ENCODE data around the gene RAB11FIP3.

- TF ChIP-seq CTCF (IDR thresholded peaks at IDR 0.05) (no peak), USF1 (IDR thresholded peaks at IDR 0.05; ENCODE audit: borderline replicate concordance, low read depth) (no peak), NRF1 (IDR thresholded peaks at IDR 0.05; ENCODE audit: low read depth, low read length) (no peak)
Observed at GRCh38 chr16:533391-534123, 108.1 kb downstream of the RAB11FIP3 start.
